Osteocyte (in vitro differentiated cells): ENCODE measurements around the gene BICRAL. TPM values are rescaled to one million over a fixed set of nuclear protein-coding genes. Genes with fewer than 3 reads are reported as not detected.

Experiments used
- DNase-seq: peaks from one replicate; pipeline ENCODE4 v3.0.0; 2021; ENCODE audit warnings: mixed read lengths; ENCODE audit not compliant: unreplicated experiment; ENCODE audit errors: extremely low spot score
- H3K27ac Mint-ChIP-seq: one replicate; pipeline ENCODE4 v1.8.0; 2021; ENCODE audit warnings: mild to moderate bottlenecking, mixed read lengths; ENCODE audit not compliant: unreplicated experiment
- H3K27me3 Mint-ChIP-seq: one replicate; pipeline ENCODE4 v1.8.0; 2021; ENCODE audit warnings: mixed read lengths; ENCODE audit not compliant: unreplicated experiment
- H3K36me3 Mint-ChIP-seq: one replicate; pipeline ENCODE4 v1.8.0; 2021; ENCODE audit warnings: mixed read lengths; ENCODE audit not compliant: unreplicated experiment
- H3K4me1 Mint-ChIP-seq: one replicate; pipeline ENCODE4 v1.8.0; 2021; ENCODE audit warnings: mixed read lengths; ENCODE audit not compliant: unreplicated experiment
- H3K4me3 Mint-ChIP-seq: one replicate; pipeline ENCODE4 v1.8.0; 2021; ENCODE audit warnings: mild to moderate bottlenecking, moderate library complexity, mixed read lengths; ENCODE audit not compliant: unreplicated experiment
- H3K9me3 Mint-ChIP-seq: one replicate; pipeline ENCODE4 v1.8.0; 2021; ENCODE audit warnings: mixed read lengths; ENCODE audit not compliant: unreplicated experiment
- CTCF ChIP-seq: fragments of 200-600 bp; sonication (generic); IDR thresholded peaks from 2 replicates; pipeline ENCODE4 v1.5.0; 2021; ENCODE audit warnings: antibody characterized with exemption, mild to moderate bottlenecking, moderate library complexity
- total RNA-seq: library from RNA; stranded (reverse); gene quantifications from 2 replicates; pipeline ENCODE4 v1.2.1, GENCODE V29; 2021

BICRAL gene
- total RNA-seq, 1 donor from 2014 or later = 12.7 TPM

- H3K9me3 Mint-ChIP-seq = no peaks in the 10 kb centered on the region
- no peak for DNase-seq
- H3K4me1 Mint-ChIP-seq = peaks cover 17% of the 10 kb centered on the region
- H3K4me3 Mint-ChIP-seq = no peak overlapping the region
- no peaks in the 10 kb centered on the region for H3K27me3 Mint-ChIP-seq
- H3K36me3 Mint-ChIP-seq = no peaks in the 10 kb centered on the region
- TF ChIP-seq CTCF = no peak
- no peak overlapping the region for H3K27ac Mint-ChIP-seq
Observed at GRCh38 chr6:42904467-42904866, 122.6 kb downstream of the BICRAL start.

GRCh38 chr6:42907336-42907735 lies 125.5 kb downstream of the BICRAL start:
- H3K4me1 Mint-ChIP-seq = peaks cover 3% of the 10 kb centered on the region
- no peaks in the 10 kb centered on the region for H3K36me3 Mint-ChIP-seq
- no peak overlapping the region for H3K27ac Mint-ChIP-seq
- no peak for TF ChIP-seq CTCF
- no peaks in the 10 kb centered on the region for H3K9me3 Mint-ChIP-seq
- H3K4me3 Mint-ChIP-seq = no peak overlapping the region
- no peak for DNase-seq
- peaks cover 3% of the 10 kb centered on the region for H3K27me3 Mint-ChIP-seq

- no peak for TF ChIP-seq CTCF
- peaks cover 3% of the 10 kb centered on the region for H3K27me3 Mint-ChIP-seq
Observed at GRCh38 chr6:42909835-42910234, 128.0 kb downstream of the BICRAL start.

GRCh38 chr6:42911171-42912021 lies 129.5 kb downstream of the BICRAL start:
- Mint-ChIP-seq H3K27me3 (peaks cover 3% of the 10 kb centered on the region), H3K9me3 (no peaks in the 10 kb centered on the region), H3K36me3 (no peaks in the 10 kb centered on the region), H3K4me3 (peak overlapping the region; percentile 55), H3K27ac (no peak overlapping the region), H3K4me1 (peaks cover 3% of the 10 kb centered on the region)
- no peak for DNase-seq
- TF ChIP-seq CTCF = no peak

More at GRCh38 chr6:42909835-42910234, 128.0 kb downstream of the BICRAL start:
- no peak overlapping the region for H3K4me3 Mint-ChIP-seq
- DNase-seq = no peak
- H3K9me3 Mint-ChIP-seq = no peaks in the 10 kb centered on the region
- H3K36me3 Mint-ChIP-seq = no peaks in the 10 kb centered on the region
- H3K4me1 Mint-ChIP-seq = peaks cover 3% of the 10 kb centered on the region
- no peak overlapping the region for H3K27ac Mint-ChIP-seq

GRCh38 chr6:42914546-42914945 lies 132.7 kb downstream of the BICRAL start:
- no peak for DNase-seq
- TF ChIP-seq CTCF = no peak
- Mint-ChIP-seq H3K36me3 (no peaks in the 10 kb centered on the region), H3K27me3 (peaks cover 3% of the 10 kb centered on the region), H3K4me3 (no peak overlapping the region), H3K4me1 (peaks cover 3% of the 10 kb centered on the region), H3K9me3 (no peaks in the 10 kb centered on the region), H3K27ac (no peak overlapping the region)
